CD4-positive, alpha-beta T cell (primary cell): ENCODE data around the gene HIPK2. TPM values are rescaled to one million over a fixed set of nuclear protein-coding genes. Genes with fewer than 3 reads are reported as not detected.

Source experiments
- ATAC-seq: fragments of 200-7000 bp; cut with Tn5 transposase; one replicate; pipeline ENCODE4 v1.10.0; 2022; ENCODE audit warnings: mild to moderate bottlenecking; ENCODE audit not compliant: poor library complexity
- CTCF ChIA-PET: fragments of 350-600 bp; sonication (Branson Sonifier 250); formaldehyde crosslinking; loops from one replicate; lab custom pipeline; 2021; ENCODE audit warnings: antibody characterized with exemption, inconsistent platforms; lab: Charles Lee
- POLR2A ChIA-PET: fragments of 350-600 bp; sonication (Branson Sonifier 250); formaldehyde crosslinking; loops from one replicate; lab custom pipeline; 2021; ENCODE audit warnings: antibody characterized with exemption, inconsistent platforms; lab: Charles Lee
- DNase-seq, 14 experiments: peaks; one replicate each; pipeline ENCODE4 v3.0.0-alpha.2; 2013 to 2020; ENCODE audit warnings: mixed read lengths in 2 of 14
- H3K27ac ChIP-seq, 2 donors: one replicate each; pipeline versions ENCODE4 v1.5.1 to v1.7.0; 2013; ENCODE audit warnings: low read length in 2 of 2, low read depth in 1 of 2, mild to moderate bottlenecking in 1 of 2
- H3K27me3 ChIP-seq, 2 experiments: 1 replicate in 1 of 2; 2 replicates in 1 of 2; pipeline versions ENCODE4 v1.6.1 to v1.7.0; 2013; ENCODE audit warnings: low read length in 2 of 2, control low read depth in 1 of 2, mild to moderate bottlenecking in 1 of 2, moderate library complexity in 1 of 2; ENCODE audit not compliant: insufficient read depth in 2 of 2, control insufficient read depth in 1 of 2
- H3K36me3 ChIP-seq: one replicate; pipeline ENCODE4 v1.6.1; 2013; ENCODE audit warnings: low read length, control low read depth; ENCODE audit not compliant: insufficient read depth
- H3K4me1 ChIP-seq: one replicate; pipeline ENCODE4 v1.6.1; 2013; ENCODE audit warnings: low read length, control low read depth; ENCODE audit not compliant: insufficient read depth
- H3K4me3 ChIP-seq: one replicate; pipeline ENCODE4 v1.5.1; 2013; ENCODE audit warnings: mild to moderate bottlenecking, low read length, moderate library complexity
- H3K9me3 ChIP-seq, 2 experiments: 1 replicate in 1 of 2; 2 replicates in 1 of 2; pipeline versions ENCODE4 v1.6.1 to v1.7.0; 2013; ENCODE audit warnings: low read length in 2 of 2, mild to moderate bottlenecking in 2 of 2, control low read depth in 1 of 2, moderate library complexity in 1 of 2; ENCODE audit not compliant: control insufficient read depth in 1 of 2, insufficient read depth in 1 of 2
- H3K27ac Mint-ChIP-seq: one replicate; pipeline ENCODE4 v1.8.0; 2020; ENCODE audit warnings: mixed read lengths
- H3K27me3 Mint-ChIP-seq: one replicate; pipeline ENCODE4 v1.8.0; 2021; ENCODE audit warnings: mixed read lengths
- H3K36me3 Mint-ChIP-seq: one replicate; pipeline ENCODE4 v1.8.0; 2021; ENCODE audit warnings: low read depth, mixed read lengths
- H3K4me1 Mint-ChIP-seq: one replicate; pipeline ENCODE4 v1.8.0; 2021; ENCODE audit warnings: low read depth, mixed read lengths
- H3K4me3 Mint-ChIP-seq: one replicate; pipeline ENCODE4 v1.8.0; 2020; ENCODE audit warnings: mild to moderate bottlenecking, mixed read lengths
- H3K9me3 Mint-ChIP-seq: one replicate; pipeline ENCODE4 v1.8.0; 2020; ENCODE audit warnings: mixed read lengths
- intact Hi-C, 2 experiments: fragments of 100-400 bp; cut with DNase I in 1 of 2; cut with micrococcal nuclease in 1 of 2; formaldehyde crosslinking; loops; one replicate each; pipeline versions ENCODE4 v1.15.1 to v1.9.0; 2023 to 2025; cut with DNase I, micrococcal nuclease
- total RNA-seq, 174 experiments: library from RNA in 2 of 174; stranded (reverse) in 2 of 174; gene quantifications; one replicate each; pipeline ENCODE4 v1.2.3 and lab custom pipeline; 2021 to 2026
- TF ChIP-seq, protein P1 (sequence below): fragments of 200-600 bp; IDR thresholded peaks from one replicate; pipeline ENCODE4 v1.8.0; 2022; ENCODE audit warnings: antibody characterized with exemption, mild to moderate bottlenecking

The HIPK2 gene
- total RNA-seq, 2 experiments from 2014 or later, result 36.5 to 37.0 TPM

GRCh38 chr7:139544645-139545044 lies 233.2 kb downstream of the HIPK2 start:
- Histone ChIP-seq H3K27ac (no peak overlapping the region), H3K9me3 (peaks cover 0 to 4% of the 10 kb centered on the region in 2 experiments), H3K36me3 (no peaks in the 10 kb centered on the region), H3K4me1 (no peaks in the 10 kb centered on the region), H3K4me3 (no peak overlapping the region), H3K27me3 (no peaks in the 10 kb centered on the region)
- TF ChIP-seq, protein P1, sequence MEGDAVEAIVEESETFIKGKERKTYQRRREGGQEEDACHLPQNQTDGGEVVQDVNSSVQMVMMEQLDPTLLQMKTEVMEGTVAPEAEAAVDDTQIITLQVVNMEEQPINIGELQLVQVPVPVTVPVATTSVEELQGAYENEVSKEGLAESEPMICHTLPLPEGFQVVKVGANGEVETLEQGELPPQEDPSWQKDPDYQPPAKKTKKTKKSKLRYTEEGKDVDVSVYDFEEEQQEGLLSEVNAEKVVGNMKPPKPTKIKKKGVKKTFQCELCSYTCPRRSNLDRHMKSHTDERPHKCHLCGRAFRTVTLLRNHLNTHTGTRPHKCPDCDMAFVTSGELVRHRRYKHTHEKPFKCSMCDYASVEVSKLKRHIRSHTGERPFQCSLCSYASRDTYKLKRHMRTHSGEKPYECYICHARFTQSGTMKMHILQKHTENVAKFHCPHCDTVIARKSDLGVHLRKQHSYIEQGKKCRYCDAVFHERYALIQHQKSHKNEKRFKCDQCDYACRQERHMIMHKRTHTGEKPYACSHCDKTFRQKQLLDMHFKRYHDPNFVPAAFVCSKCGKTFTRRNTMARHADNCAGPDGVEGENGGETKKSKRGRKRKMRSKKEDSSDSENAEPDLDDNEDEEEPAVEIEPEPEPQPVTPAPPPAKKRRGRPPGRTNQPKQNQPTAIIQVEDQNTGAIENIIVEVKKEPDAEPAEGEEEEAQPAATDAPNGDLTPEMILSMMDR, result no peak
- H3K27ac Mint-ChIP-seq, result no peak overlapping the region
- POLR2A ChIA-PET, result interaction anchor here (0.6 kb wide), 1 partner anchor 21 kb away, joined by 3 read pairs; no protein-coding TSS in a partner anchor
- intact Hi-C loops, result no loop called here
- no peaks in the 10 kb centered on the region for H3K4me1 Mint-ChIP-seq
- DNase-seq (no peak), ATAC-seq (no peak)
- no peaks in the 10 kb centered on the region for H3K36me3 Mint-ChIP-seq
- no peak overlapping the region for H3K4me3 Mint-ChIP-seq
- CTCF ChIA-PET, result no interaction called here
- no peaks in the 10 kb centered on the region for H3K27me3 Mint-ChIP-seq
- H3K9me3 Mint-ChIP-seq, result no peaks in the 10 kb centered on the region

GRCh38 chr7:139543801-139544603 lies 233.8 kb downstream of the HIPK2 start:
- TF ChIP-seq, protein P1, result no peak
- H3K27me3 Mint-ChIP-seq, result no peaks in the 10 kb centered on the region
- ChIA-PET POLR2A (no interaction called here), CTCF (no interaction called here)
- no peaks in the 10 kb centered on the region for H3K27me3 ChIP-seq
- H3K4me1 ChIP-seq, result no peaks in the 10 kb centered on the region
- H3K9me3 ChIP-seq, result peaks cover 0 to 4% of the 10 kb centered on the region in 2 experiments
- H3K4me1 Mint-ChIP-seq, result no peaks in the 10 kb centered on the region
- DNase-seq (no peak), ATAC-seq (no peak)
- H3K9me3 Mint-ChIP-seq, result no peaks in the 10 kb centered on the region
- intact Hi-C loops, result no loop called here
- H3K4me3 Mint-ChIP-seq, result no peak overlapping the region
- H3K27ac ChIP-seq, result no peak overlapping the region
- no peaks in the 10 kb centered on the region for H3K36me3 Mint-ChIP-seq
- no peaks in the 10 kb centered on the region for H3K36me3 ChIP-seq
- no peak overlapping the region for H3K27ac Mint-ChIP-seq
- H3K4me3 ChIP-seq, result no peak overlapping the region

DNA sequence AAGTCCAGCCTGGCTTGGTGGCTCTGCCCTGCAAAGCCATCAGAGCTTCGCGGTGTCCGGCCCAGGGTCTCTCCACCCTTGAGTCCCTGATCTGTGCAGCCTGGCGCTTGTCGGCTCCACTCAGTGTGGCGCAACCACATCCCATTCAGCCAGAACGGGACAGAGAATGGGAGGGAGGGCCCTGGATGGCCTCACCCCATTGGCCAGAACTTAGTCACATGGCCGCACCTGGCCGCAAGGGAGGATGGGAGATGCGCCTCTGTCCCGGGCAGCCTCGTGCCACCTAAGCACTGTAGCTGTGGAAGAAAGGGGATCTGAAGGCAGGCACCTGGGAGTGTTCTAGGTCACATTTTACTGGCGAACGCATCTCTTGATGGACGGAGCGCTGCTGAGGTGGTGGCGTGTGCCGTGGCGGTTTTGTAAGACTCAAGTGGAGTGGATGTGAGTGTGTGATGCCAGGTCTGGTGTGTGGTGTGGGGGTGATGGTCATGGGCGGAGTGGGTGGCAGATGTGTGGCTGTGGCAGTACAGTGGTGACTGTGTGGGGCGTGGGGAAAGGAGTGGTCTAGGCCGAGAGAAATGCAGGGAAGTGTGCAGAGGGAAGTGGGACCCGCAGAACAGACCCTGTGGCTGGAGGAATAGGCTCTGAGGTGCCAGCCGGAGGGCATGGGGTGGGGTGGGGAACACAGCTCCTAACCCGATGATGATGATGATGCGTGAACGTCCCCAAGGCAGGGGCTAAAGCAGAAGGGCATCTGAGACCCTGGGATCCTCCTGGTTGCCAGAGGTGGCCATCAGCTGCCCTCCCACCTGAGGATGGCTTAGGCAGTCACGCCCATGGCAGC lies 235.3 kb downstream of the HIPK2 start:
- ChIA-PET CTCF (no interaction called here), POLR2A (no interaction called here)
- Mint-ChIP-seq H3K27me3 (no peaks in the 10 kb centered on the region), H3K4me1 (no peaks in the 10 kb centered on the region), H3K9me3 (no peaks in the 10 kb centered on the region), H3K27ac (no peak overlapping the region), H3K36me3 (no peaks in the 10 kb centered on the region), H3K4me3 (no peak overlapping the region)
- DNase-seq, result no peak
- Histone ChIP-seq H3K36me3 (no peaks in the 10 kb centered on the region), H3K27me3 (no peaks in the 10 kb centered on the region), H3K4me1 (no peaks in the 10 kb centered on the region), H3K4me3 (no peak overlapping the region), H3K9me3 (peaks cover 0 to 4% of the 10 kb centered on the region in 2 experiments), H3K27ac (no peak overlapping the region)
- intact Hi-C loops, result no loop called here
- TF ChIP-seq, protein P1, result no peak
- ATAC-seq, result no peak
